Activated naive CD8-positive, alpha-beta T cell treated with anti-CD3 and anti-CD28 coated beads, Interleukin-2, amount 50 U/mL, for 16 hours (primary cell): ENCODE measurements around the gene TMEM9.

Experiments used
- DNase-seq: peaks from one replicate; pipeline ENCODE4 v3.0.0-alpha.2; 2020; ENCODE audit warnings: low read depth, low spot score

The TMEM9 gene

DNA sequence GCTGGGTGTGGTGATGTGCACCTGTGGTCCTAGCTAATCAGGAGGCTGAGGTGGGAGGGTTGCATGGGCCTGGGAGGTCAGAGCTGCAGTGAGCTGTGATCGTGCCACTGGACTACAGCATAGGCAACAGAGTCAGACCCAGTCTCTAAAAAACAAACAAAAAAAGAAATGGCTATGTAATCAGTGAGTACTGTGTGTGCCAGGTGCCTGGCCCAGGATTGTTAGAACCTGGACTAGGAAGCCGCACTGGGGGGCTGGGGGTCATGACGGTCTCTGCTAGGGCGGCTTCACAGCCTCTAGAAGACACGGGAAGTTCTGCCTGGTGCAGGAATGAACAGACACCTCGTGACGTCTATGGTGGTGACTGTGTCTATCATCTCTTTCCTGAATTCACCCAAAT is 8.5 kb downstream of the TMEM9 start:
- DNase-seq: no peak

DNA sequence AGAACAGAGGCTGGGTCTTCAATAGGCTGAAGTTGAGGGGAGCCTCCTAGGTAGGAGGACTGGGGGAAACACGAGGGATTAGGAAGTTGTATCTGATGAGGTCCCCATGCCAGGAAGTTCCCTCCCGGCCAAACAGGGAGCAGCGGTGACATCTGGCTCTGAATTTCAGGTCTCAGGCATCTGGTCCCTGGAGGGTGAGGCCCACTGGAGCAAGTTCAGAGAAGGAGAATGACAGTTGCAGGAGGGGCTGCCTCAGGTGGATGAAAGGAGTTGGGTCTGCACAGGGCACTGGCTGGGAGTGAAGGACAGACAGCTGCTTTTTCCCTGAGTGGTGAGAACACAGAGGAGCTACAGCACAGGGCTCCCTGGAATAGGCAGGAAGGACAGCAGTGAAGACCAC is 9.1 kb downstream of the TMEM9 start:
- DNase-seq: no peak

DNA sequence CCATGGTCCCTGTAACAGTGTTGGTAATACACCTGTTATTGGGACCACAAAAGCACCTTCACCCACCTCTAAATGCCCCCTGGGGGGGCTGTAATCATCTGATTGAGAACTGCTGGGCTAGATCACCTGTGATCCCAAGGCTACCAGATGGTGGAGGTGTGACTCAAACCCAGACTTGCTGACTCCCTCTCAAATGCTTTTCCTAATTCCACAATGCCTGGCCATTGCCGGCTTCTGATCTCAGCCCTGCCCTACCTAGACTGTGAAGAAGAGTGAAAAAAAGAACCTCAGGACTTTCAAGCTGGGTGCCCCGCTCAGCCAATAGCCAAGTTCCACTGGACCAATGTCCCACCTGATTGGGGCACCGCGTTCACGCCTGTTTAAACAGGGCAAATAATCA is 9.6 kb downstream of the TMEM9 start:
- DNase-seq: no peak

GRCh38 chr1:201143726-201144635 is 10.3 kb downstream of the TMEM9 start:
- no peak for DNase-seq

DNA sequence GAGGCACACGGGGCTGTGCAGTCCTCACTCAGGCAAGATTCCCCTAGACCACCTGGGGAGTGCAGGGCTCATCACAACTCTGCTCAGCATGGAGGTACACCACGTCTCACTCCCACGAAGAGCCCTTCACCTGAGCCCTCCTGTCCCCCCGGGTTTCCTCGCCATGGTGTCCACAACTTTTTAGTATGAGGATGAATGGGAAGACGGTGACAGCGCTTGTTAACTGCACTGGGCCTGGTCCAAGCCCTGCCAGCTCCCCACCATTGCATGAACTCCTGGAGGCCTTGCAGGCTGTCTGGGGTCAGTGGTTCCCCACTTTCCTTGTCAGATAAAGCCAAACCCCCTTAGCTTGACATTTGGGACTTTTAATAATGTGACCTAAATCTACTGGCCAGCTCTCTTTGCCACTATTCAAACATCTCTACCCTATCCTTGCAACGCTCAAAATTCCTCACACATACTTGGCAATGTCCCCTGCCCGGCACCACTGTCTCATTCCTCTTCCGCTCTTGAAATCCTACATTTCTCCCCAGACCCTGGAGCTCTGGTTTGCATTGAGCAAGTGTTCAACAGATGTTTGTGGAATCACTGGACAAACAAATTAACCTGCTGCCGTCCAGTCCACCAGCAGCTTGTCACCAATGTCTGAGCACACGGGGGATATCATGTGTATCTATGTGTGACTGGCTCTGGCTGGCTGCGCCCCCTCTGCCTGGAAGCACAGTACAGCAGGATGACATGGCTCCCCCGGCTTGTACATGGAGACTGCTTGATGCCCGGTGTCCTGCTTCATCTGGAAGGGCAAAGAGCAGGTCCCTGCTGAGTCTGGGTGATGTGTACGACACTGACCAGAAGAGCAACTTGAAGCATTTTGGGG is 11.2 kb downstream of the TMEM9 start:
- DNase-seq: no peak

- no peak for DNase-seq
Measured at GRCh38 chr1:201142011-201142848, 12.0 kb downstream of the TMEM9 start.

GRCh38 chr1:201141418-201141817 is 12.9 kb downstream of the TMEM9 start:
- DNase-seq: no peak

- DNase-seq: no peak
Measured at GRCh38 chr1:201140941-201141260, 13.4 kb downstream of the TMEM9 start.

DNA sequence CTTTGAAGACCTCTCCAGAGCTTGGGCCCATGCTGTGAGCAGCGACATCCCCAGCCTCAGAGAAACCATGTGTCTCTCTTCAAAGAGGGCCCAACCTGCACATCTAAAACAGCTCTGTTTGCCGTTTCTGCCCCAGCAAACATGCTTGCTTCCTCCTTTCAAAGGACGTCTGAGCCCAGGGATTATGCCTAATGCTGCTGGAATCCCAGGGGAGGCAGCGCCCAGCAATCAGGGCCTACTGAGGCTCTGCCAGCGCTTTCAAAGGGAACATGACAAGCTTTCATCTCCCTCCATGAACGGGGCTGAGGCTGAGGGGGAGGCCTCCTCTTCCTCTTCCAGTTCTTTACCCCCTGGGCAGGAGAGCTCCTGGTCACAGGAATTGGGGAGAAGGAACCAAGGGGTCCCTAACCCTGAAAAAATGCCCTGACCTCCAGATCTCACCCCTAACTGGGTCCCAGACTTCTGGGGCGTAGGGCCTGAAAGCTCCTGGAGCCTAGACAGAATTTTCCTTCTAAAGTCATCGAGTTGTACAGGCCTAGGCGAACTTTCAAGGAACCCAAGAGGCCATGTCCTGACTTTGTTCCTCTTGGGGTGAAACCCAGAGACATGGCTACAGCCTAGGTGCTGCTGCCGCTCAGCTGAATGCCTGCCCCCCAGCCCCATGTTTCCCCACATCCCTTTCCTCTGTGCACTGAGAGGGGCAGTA is 13.9 kb downstream of the TMEM9 start:
- DNase-seq: no peak

DNA sequence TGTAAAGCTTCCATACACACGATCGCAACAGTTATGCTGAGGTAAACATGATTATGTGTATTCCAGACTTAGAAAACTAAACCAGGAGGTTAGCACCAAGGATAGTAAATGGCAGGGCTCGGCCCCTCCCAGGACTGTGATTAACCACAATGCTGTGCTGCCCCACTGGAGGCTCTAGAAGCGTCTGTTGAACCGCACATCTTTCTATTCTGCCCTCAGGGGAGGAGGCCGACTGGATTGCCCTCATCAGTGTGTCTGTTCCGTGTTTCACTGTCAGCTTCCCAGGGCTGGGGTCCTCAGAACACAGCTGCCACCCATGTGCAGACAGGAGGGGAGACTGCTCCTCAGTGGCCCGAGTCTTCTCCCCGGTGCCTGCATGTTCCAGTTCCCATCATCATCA is 14.5 kb downstream of the TMEM9 start:
- DNase-seq: no peak

DNA sequence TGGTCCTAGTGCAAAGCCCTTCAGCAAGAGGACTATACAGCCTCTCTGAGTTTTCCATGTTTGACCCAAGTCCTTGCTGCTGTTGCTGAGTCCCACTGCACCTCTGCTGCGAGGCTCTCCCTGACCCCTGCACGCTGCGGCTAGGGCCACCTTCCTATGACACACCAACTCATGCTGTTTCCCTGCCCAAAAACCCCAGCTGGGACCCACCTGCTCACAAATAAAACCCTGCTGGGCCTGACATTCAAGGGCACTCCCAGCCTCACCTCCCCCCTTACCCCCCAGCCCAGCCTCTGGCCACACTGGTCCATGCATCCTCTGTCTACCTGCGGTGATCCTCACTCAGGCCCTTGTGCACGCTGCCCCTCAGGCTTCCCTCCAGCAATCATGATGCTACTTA is 15.0 kb downstream of the TMEM9 start:
- DNase-seq: no peak

GRCh38 chr1:201138311-201138840 is 15.9 kb downstream of the TMEM9 start:
- DNase-seq: no peak

- DNase-seq: no peak
Measured at GRCh38 chr1:201137579-201138310, 16.5 kb downstream of the TMEM9 start.

- no peak for DNase-seq
Measured at GRCh38 chr1:201137024-201137392, 17.3 kb downstream of the TMEM9 start.

DNA sequence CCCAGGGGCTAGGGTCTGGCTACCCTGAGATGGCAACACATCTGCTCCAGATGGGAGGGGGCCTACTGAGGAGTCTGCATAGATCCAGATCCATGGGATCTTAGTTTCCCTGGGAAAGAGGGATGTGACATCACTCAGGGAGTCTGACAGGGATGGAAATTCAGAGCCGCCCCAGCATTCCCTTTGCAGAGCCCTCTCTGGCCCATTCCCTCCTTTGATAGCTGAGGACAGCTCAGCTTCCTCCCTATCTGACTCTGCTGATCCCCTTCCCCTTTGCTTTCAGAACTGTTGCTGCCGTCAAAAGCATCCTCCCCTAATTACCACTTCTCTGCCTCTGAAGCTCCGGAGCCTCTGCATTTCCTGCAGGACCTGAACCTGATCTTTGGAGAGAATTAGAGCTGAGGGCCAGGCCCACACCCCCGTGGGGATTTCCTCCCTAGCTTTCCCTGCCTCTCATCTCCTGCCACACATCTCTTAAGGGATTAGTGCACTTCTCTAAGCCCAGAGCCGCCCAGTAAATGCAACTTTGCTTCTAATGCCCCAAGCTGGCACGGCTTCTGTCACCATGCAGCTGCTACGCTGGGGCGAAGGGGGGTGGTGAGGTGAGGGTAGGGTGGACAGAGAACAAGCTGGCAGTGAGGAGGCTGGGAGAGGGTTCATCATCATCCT is 17.8 kb downstream of the TMEM9 start:
- no peak for DNase-seq

- no peak for DNase-seq
Measured at GRCh38 chr1:201134405-201134804, 19.9 kb downstream of the TMEM9 start.

- DNase-seq: no peak
Measured at GRCh38 chr1:201131398-201131797, 22.9 kb downstream of the TMEM9 start.

- DNase-seq: no peak
Measured at GRCh38 chr1:201128962-201129361, 25.3 kb downstream of the TMEM9 start.

- no peak for DNase-seq
Measured at GRCh38 chr1:201128476-201128875, 25.8 kb downstream of the TMEM9 start.
